Activated CD4-positive, CD25-positive, alpha-beta regulatory T cell treated with anti-CD3 and anti-CD28 coated beads, Interleukin-2, amount 50 U/mL, for 24 hours (primary cell): ENCODE measurements around the gene CBFA2T3.
"Not testable (repeated sequence)": the region's sequence is repeated elsewhere in the genome, so short reads cannot be mapped to it uniquely, and the experiment has no call there.

Source experiments
- ATAC-seq, 2 donors: fragments of 150-1000 bp; cut with Tn5 transposase; one replicate each; pipeline ENCODE4 v1.10.0; 2021; ENCODE audit warnings: mild to moderate bottlenecking in 1 of 2, moderate library complexity in 1 of 2

Gene CBFA2T3

DNA sequence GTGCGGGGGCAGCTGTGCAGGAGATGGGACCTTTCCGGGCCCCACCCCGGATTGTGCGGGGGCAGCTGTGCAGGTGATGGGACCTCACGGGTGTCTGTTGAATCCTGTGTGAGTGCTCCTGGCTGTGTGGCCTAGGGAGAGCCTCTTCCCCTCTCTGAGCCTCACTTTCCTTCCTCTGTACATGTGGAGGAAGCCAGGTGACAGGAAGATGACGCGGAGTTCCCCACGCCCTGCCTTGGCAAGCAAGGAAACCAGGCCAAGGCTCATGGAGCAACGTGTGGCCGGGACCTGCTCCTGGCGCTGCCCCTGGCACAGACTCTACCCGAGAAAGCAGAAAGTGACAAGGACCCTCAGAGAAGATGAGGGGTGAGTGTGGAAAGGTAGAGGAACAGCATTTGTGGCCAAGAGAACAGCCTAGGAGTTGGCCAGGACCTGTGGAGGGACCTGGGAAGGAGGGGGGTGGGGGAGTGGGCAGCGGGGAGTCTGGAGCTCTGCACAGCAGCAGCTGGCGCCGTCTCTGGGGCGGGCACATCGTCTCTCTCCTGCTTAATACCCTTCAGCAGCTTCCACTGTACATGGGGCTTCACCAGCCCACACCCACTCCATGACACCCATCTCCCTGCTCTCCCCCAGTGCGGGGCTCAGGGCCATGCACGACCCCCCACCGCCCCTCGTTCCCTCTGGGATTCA, 72.2 kb downstream of the CBFA2T3 start:
- ATAC-seq = no peak

- no peak for ATAC-seq
Observed at GRCh38 chr16:88903267-88903666, 73.7 kb downstream of the CBFA2T3 start.

- no peak for ATAC-seq
Observed at GRCh38 chr16:88902744-88903143, 74.3 kb downstream of the CBFA2T3 start.

DNA sequence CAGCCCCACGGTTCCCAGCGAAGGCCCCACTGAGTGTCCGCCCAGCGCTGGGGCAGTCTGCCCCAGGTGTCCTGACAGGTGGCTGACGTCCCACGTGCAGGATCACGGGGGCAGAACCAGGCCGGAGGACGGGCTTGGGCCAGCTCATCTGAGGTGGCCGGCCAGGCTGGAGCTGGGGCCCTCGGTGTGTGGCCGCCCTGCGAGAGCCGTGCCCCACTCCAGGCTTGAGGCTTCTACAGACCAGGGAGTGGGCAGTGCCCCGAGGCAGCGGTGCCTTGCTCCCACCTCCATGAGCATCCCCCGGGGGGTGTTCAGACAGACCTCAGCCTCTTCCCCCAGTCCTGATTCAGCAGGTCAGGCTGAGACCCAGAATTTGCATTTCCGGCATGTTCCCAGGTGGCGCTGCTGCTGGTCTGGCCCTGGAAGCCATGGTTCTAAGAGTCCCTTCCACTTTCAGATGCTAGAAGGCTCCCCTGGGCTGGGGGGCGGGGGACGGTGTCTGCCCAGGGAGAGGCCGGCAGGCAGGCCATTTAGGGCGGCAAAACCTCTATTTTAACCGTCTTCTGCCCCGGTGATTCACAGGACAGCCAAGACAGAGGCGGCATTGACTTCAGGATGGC, 75.2 kb downstream of the CBFA2T3 start:
- ATAC-seq = no peak

GRCh38 chr16:88900662-88901052, 76.3 kb downstream of the CBFA2T3 start:
- ATAC-seq = no peak

- ATAC-seq = no peak
Observed at GRCh38 chr16:88899901-88900661, 76.9 kb downstream of the CBFA2T3 start.

DNA sequence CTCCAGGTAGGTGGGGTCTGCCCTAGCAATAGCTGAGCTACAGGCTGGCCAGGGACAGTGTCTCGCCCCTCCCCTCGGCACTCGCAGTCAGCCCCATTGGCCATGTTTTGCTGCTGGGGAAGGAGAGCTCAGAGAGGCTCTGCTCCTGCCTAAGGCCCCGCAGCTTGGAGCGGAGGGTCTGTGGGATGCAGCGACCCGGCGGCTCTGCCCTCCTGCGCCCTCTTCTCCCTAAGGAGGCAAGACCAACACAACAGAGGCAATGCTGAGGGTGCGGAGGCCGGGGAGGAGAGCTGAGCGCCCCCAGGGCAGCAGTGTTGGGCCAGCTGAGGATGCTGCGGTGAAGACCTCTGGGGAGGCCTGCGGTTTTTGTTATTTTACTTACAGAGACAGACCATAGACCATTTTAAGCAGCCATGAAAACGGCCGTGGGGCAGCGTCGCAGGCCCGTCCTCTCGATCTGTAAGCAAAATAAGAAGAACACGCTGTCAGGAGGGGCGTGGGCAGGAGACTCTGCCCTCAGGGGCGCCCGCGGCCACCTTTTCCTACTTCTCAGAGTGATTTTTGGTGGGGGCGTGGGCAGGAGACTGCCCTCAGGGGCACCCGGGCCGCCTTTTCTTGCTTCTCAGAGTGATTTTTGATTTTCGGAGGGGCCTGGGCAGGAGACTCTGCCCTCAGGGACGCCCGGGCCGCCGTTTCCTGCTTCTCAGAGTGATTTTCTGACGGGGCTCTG, 79.1 kb downstream of the CBFA2T3 start:
- ATAC-seq = no peak

- no peak for ATAC-seq
Observed at GRCh38 chr16:88896238-88897070, 80.6 kb downstream of the CBFA2T3 start.

DNA sequence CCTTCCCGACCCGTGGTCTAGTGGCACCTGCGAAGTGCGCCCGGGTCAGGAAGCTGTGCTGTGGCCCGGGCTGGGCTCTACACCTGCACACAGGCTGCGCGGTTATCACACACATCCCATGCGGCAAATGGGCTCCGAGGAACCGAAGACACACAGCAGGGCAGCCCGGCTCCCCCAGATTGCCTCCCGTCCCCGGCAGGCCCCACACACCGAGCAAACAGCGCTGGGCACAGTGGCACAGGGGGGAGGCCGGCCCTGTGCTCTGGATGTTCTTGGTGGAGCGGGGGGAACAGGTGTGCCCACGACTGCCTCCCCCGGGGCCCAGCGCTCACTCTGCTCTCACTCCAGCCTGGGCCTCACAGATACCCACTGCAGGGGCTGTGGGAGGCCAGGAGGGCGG, 81.7 kb downstream of the CBFA2T3 start:
- no peak for ATAC-seq

DNA sequence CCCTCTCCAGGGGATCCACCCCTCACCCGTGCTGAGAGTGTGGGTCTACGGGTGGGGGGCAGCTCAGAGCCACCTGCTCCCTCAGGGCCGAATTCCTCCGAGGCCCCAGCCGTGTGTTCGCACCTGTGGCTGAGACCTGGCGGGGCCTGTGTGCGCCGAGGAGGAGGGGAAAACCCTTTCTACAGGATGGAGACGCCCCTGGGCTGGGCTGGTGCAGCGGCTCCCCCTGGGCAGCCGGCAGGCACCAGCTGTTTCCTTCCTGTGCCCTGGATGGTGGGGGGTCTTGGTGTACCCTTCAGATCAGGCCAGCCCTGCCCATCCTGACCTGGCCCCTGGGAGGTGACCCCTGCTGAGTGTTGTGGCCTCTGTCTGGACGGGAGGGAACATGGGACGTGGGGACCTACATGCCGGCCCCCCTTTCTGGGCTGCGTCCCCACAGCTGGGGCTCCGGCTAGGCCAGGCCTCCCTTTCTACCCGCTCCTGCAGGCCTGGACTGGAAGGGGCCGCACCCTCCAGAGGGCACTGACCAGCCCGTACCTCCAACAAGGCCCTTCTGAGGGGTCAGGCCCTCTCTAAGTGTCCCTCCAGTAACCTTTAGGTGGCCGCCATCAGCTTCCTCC, 82.2 kb downstream of the CBFA2T3 start:
- no peak for ATAC-seq

- ATAC-seq = not testable (repeated sequence)
Observed at GRCh38 chr16:88894266-88894665, 82.7 kb downstream of the CBFA2T3 start.

GRCh38 chr16:88893127-88893968, 83.7 kb downstream of the CBFA2T3 start:
- no peak for ATAC-seq

- no peak for ATAC-seq
Observed at GRCh38 chr16:88892065-88892464, 84.9 kb downstream of the CBFA2T3 start.

- no peak for ATAC-seq
Observed at GRCh38 chr16:88891083-88891482, 85.9 kb downstream of the CBFA2T3 start.

DNA sequence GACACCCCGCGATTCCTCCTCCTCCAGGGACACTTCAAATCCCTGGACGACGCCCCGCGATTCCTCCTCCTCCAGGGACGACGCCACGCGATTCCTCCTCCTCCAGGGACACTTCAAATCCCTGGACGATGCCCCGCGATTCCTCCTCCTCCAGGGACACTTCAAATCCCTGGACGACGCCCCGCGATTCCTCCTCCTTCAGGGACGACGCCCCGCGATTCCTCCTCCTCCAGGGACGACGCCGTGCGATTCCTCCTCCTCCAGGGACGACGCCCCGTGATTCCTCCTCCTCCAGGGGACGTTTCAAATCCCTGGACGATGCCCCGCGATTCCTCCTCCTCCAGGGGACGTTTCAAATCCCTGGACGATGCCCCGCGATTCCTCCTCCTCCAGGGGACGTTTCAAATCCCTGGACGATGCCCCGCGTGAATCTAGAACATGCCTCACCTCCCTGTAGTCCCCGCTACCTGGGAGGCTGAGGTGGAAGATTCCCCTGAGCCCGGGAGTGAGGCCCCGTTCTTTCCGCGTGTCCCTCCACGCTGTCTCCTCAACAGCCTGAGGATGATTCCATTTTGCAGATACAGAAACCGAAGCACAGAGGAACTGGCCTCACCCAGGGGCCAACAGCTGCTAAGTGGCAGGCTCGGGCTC, 87.2 kb downstream of the CBFA2T3 start:
- not testable (repeated sequence) for ATAC-seq

DNA sequence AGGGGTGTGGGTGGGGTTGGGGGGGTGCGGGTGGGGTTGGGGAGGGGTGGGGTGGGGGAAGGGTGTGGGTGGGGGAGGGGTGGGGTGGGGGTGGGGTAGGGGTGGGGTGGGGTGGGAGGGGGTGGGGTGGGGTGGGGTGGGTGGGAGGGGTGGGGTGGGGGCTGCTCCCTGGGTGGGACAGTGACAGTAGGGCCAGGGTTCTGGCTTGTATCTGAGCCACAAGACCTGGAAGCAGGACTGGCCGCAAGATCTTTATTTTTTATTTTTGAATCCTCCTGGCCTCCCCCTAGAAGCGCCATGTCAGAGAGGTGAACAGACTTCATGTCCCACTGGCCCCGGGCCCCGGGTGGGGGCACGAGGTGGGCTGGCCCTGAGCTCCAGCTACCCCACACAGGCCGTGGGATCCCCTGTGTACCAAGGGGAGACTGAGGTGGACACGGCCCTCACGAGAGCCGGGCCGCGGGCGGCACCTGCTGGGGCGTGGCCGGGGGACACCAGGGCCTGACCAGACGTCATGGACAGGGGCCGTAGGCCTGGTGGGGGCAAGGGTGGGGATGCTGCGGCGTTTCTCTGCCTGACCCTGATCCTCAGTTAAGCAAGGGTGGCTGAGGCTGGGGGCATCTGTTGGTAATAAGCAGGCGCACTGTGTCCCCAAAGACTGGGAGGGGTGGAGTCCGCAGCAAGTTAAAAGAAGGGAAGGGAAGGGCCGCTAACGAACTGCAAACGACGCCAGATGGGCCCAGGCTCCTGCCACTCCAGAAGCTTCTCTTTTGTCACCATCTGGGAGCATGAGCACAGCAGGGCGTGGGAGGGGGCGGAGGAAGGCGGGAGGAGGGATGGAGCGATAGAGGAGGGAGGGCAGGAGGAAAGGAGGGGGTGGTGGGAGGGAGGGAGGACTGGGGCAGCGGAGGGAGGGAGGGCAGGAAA, 88.3 kb downstream of the CBFA2T3 start:
- no peak for ATAC-seq

GRCh38 chr16:88888057-88888456, 89.0 kb downstream of the CBFA2T3 start:
- no peak for ATAC-seq

DNA sequence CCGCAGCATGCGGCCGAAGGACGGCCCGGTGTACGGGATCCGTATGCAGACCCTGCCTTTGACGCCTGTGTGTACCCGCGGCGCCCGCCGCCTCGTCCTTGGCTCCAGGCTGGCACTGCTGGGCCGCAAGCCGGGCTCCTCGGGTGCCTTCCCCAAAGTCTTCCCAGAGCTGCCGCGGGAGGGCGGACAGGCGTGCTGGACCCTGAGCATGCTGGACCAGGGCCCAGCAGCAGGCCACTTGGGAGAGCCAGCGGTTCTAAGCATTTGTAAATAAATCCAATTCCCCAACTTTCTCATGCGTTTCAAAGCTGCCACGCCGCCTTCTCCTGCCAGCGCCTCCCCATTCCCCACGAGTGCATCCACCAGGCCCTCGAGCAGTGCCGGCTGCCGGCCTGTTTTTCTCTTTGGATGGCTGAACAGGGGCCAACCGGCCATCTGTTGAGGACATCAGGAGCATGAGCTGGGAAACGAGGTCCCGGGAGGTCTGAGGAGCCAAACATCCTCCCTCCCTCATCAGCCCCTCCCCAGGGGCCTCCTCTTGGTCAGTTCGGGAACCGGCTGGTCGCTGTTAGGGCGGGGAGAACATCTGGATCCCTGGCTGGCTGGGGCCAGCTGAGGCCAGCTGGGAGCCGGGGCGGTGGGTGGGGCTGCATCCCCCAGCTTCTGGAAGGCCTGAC, 90.0 kb downstream of the CBFA2T3 start:
- ATAC-seq = no peak

DNA sequence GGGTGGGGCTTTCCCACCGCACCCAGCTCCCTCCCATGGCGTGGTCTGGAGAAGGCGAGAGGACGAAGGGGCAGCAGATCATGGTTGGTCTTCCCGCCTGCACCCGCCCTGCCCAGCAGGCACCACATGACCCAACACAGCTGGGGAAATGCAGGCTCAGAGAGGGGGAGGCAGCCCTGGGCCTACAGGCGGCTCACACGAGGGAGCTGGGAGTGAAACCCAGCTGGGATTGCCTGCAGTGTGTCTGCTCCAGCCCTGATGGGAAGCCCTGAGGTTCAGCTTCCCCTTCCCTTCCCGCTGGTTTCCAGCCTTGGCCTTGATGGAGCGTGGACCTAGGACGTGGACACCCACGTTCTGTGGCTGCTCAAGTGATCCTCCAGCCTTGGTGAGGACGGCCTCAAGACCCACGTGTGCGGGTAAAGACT, 90.6 kb downstream of the CBFA2T3 start:
- ATAC-seq = no peak
